Fibroblast of peridontal ligament (primary cell): ENCODE measurements around the gene CEP152.
A peak's percentile ranks its signal among the peaks of the same experiment; 100 is the strongest.
"Not testable (repeated sequence)": the region's sequence is repeated elsewhere in the genome, so short reads cannot be mapped to it uniquely, and the experiment has no call there.

ENCODE experiments used
- DNase-seq: peaks from one replicate; pipeline ENCODE4 v3.0.0-alpha.2; 2010; ENCODE audit errors: extremely low read depth

CEP152 gene, protein sequence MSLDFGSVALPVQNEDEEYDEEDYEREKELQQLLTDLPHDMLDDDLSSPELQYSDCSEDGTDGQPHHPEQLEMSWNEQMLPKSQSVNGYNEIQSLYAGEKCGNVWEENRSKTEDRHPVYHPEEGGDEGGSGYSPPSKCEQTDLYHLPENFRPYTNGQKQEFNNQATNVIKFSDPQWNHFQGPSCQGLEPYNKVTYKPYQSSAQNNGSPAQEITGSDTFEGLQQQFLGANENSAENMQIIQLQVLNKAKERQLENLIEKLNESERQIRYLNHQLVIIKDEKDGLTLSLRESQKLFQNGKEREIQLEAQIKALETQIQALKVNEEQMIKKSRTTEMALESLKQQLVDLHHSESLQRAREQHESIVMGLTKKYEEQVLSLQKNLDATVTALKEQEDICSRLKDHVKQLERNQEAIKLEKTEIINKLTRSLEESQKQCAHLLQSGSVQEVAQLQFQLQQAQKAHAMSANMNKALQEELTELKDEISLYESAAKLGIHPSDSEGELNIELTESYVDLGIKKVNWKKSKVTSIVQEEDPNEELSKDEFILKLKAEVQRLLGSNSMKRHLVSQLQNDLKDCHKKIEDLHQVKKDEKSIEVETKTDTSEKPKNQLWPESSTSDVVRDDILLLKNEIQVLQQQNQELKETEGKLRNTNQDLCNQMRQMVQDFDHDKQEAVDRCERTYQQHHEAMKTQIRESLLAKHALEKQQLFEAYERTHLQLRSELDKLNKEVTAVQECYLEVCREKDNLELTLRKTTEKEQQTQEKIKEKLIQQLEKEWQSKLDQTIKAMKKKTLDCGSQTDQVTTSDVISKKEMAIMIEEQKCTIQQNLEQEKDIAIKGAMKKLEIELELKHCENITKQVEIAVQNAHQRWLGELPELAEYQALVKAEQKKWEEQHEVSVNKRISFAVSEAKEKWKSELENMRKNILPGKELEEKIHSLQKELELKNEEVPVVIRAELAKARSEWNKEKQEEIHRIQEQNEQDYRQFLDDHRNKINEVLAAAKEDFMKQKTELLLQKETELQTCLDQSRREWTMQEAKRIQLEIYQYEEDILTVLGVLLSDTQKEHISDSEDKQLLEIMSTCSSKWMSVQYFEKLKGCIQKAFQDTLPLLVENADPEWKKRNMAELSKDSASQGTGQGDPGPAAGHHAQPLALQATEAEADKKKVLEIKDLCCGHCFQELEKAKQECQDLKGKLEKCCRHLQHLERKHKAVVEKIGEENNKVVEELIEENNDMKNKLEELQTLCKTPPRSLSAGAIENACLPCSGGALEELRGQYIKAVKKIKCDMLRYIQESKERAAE (N-terminal part only)

DNA sequence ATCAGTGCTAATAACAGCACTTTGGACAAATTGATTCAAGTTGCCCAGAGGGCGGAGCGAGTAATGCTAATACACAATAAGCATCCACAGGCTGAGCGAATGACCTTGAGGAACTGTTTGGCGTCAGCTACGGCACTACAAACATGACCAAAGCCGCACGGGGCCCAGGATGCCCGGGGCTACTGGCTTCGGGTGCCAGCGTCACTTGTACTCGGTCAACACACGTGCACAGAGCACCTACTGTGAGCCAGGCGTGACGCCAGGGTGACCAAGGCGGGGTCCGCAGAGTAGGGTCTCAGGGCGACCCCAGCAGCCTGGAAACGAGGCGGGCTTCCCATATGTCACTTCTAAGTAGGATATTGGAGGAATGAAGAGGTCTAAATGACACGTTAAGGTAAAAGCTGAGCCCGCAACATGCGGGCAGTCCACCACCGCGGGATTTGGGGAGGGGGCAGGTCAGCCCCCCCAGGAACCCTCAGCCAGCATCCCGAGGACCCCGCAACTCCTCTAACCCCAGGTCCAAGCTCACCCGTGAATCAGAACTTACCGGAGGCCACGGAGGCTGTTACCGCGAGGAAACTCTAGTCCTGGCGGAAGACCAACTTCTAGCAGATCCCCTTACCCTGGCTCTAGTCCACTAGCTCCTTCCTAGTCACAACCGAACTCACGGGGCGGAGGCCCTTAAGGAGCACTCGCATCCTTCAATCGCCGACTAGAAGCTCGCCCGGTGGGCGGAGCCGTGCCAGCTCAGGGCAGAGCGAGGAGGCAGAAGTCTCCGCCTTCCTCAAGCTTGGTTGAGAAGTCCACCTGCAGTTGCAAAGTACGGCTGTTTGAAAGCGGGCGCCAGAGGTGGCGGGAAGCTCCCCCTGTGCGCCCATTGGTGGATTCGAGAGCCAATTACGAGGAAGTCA, at the start of gene CEP152:
CEP152 (minus strand) TSS at position 656 of the 911 bp plus-strand sequence. CDS start 5,420 bp downstream, outside the sequence.
- DNase-seq, result peak; percentile 99

DNA sequence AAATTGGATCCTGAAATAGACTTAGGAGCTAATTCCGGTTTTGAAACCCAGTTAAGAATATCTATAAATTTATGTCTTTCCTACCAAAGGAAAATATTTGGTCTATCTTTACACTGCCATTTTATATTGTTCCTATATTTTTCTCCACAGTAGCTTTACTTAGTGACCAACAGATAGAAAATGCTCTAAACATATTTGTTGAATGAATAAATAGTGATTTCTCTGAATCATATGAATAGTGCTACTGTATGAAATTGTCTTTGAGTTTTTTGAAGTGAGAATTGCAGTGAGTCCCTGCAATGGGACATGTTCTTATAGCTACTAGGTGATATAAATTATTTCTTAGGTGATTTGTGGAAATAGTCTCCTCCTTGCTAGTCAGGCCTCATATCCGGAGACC, 48.6 kb upstream of the CEP152 start:
- DNase-seq, result no peak

DNA sequence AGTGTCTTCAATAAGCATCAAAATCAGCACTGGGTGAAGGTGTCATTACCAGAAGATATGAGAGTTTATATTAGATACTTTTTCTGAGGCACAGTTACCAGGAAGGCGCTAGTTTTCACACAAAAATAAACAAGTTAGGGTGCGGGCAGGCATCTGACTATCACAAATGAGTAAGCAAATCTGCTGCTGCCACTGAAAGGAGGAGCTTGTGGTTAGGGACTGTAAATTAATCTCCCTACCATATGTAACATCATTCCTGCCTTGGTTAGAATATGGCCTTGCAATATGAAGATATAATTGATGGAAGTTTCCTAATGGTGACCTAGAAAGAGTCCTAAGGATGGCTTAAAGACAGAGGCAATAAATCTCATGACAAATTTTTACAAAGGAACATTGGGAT, 47.5 kb upstream of the CEP152 start:
- peak; percentile 74 for DNase-seq

DNA sequence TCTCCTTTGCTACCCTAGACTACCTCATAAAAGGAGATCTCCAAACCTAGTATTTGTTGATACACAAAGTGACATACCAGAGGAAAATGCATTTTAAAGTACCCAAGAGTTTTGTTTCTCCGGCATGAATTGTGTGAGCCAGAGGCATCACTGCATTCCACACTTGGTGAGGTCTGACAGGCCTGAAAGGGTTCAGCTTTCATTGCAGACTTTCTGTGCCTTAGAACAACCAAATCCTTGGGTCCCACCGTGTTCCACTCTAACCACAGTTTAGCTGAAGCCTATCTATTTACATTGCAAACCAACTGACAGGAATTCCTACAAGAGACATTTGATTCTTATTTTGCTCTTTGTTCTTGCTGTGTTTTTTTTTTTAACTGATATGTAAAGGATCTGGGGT, 46.1 kb upstream of the CEP152 start:
- DNase-seq, result peak; percentile 82

DNA sequence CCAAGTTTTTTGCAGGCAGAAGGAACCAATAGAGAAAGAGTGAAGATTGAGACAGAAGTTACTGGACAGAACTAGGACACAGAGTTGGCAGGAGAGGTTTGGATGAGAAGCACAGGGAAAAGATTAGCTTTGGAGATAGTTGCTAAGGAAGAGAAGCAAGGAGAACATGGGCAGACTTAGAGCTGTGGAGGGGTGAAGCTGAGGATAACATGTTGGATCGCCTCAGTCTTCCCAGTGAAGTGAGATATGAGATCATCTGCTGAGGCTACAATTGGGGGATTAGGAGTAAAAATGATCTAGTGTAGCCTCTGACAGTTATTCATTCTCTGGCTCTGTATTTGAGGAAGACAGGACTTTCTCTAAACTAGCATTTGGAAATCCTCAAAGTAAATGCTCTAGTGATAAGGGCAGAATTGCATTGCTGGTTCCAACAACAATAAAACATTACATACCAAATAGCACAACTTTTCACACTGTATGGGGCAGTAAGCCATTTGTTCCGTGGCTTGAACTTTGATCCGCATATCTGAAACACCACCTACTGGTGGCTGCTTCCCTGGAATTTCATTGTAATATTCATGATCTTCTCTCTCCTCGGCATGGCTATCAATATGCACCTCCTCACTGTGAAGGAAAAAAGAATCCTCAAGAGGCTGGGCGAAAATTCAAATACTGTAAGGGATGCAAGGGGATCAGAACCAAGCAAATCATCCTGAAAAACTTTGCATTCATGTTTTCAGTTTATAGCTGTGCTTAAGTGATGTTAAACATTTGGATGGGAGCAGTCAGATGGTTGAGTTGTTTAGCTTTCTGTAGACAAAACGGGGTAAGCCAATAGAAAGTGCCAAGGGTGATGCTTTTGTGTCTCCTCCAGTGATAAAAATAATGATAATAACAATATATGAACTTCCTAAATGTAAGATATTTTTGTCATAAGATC, 44.9 kb upstream of the CEP152 start:
- DNase-seq, result peak; percentile 79

DNA sequence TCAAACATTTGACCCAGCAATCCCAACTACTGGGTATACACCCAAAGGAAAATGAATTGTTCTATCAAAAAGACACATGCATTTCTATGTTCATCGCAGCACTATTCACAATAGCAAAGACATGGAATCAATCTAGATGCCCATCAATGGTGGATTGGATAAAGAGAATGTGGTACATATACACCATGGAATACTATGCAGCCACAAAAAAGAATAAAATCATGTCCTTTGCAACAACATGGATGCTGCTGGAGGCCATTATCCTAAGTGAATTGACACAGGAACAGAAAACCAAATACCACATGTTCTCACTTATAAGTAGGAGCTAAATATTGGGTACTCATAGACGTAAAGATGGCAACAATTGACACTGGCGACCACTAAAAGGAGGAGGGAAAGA, 43.6 kb upstream of the CEP152 start:
- not testable (repeated sequence) for DNase-seq

DNA sequence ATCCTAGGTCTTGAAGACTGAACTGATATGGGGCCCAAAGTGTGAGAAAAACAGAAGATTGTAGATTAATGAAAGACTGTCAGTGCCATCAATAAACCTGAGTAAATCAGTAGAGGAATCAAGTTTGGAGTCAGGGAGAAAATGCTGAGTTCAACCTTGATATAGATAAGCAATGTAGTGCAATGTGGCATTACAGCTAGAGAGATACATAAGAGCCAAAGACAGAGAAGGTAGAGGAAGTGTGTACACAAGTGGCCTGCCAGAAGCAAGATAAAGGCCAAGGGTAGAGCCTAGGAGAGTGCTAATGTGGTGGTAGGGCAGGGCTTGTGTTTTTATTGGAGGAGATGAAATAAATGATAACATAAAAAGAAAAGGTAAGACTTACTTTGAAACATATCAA, 41.1 kb upstream of the CEP152 start:
- no peak for DNase-seq

DNA sequence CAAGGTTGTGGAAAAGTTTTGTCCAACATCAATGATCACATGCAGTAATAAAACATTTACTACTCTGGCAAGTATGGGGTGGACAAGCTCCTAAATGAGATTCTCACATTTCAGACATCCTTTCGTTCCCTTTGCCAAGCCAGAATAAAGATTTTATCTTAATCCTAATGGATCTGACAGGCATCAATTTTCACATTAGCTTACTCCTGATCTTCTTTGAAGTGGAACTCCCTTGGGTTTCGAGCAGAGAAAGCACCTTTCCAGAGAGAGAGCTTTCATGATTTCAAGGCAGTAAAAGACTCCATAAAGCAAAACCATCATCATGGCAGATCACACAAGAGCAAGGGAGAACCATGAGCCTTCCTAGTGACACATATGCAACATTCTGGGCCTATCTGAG, 39.8 kb upstream of the CEP152 start:
- no peak for DNase-seq

DNA sequence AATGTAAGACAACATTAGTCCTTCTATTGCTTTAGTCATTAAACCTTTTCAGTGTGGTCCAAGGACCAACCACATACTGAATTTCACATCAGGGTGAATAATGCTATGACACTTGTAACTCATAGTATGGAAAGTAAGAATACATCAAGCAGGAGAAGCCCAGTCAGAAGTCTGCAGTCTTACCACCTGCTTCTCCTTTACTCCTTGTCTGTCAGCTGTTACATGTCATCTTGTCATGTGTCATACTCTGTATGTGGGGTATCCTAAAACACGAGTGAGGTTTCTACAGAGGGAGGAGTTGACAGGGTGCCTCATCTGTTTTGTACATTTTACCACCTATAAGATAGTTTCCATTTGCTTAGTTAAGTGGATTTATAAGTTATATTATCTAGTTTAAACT, 34.3 kb upstream of the CEP152 start:
- DNase-seq, result no peak

DNA sequence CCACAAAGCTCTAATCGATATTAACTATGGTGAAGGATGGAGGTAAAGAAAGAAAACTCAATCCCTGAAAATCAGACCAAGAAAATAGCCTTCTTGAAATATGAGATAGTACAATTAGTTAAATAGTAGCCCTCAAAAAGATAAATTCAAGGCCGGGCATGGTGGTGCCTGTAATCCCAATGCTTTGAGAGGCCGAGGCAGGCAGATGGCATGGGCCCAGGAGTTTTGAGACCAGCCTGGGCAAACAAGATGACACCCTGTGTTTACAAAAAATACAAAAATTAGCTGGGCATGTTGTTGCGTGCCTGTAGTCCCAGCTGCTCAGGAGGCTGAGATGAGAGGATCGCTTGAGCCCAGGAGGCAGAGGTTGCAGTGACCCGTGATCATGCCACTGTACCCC, 31.6 kb upstream of the CEP152 start:
- DNase-seq, result no peak

DNA sequence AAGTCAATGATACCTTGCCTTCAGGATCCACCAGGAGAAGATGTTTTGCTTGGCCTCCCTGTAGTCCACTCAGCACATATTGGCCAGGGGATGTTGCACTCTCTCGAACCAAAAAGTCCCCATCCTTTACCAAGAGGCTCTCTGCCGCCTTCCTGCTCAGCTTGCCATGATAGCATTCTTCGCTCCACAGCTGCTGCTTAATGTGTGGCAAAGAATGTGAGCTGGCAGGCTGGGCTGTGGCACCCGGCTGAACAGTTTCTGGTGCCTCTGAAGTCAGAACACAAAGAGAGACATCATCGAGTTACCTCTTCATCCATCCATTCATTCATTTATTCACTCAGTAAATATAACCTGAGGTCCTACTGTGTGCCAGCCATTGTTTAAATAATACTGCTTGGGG, 23.9 kb upstream of the CEP152 start:
- DNase-seq, result no peak

DNA sequence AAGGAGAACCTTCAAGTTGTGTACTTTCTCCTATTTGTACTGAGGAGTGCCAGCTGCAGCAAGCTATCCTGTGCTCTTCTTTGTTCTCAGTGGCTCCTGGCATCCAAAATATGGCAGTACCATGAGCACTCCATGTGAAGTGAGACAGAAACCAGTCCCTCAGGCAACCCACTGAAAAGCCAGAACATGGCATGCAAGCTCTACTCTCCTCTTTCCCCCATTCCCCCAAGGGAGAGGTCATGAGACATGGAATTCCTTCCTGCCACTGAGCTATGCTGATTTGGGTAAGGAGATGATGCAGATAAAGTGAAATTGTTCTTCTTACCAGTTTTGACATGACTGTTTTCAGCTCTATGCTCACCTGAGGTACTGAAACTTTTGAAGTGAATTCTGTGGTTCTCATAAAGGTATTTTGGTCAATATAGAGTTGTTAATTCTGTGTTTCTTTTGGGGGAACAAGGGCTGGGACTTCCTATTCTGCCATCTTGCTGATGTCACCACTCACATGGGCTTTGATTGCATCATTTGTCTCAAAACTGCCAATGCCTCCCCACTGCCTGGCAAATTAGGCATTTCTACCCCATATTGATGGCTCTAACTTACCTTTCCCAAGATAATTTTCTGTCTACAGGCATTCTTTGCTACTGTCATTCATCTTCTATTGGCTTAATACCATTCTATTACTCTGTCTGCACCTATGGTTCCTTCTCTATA, 22.8 kb upstream of the CEP152 start:
- DNase-seq, result peak; percentile 20

DNA sequence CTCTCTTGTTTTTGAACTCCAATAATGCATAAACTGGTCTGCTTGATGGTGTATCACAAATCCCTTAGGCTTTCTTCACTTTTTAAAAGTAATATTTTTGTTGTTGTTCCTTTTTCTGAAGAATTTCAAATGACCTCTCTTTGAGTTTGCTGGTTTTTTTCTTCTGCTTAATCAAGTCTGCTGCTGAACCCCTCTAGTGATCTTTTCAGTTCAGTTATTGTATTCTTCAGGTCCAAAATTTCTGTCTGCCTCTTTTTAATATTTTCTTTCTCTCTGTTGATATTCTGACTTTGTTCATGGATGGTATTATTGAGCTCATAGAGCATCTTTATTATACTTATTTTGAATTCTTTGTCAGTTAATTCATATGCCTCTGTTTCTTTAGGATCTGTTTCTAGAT, 21.8 kb upstream of the CEP152 start:
- no peak for DNase-seq

DNA sequence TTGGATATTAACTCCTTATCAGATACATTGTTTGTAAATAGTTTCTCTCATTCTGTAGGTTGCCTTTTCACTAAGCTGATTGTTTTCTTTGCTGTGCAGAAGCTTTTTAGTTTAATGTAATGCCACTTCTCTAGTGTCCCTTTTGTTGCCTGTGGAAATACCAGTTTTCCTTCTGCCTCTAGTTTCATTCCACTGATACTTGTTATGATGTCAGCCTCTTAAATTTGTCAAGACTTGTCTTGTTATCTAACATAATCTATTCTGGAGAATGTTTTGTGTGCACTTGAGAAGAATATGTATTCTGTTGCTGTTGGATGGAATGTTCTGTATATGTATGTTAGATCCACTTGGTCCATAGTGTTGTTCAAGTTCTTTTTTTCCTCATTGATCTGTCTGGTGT, 18.0 kb upstream of the CEP152 start:
- DNase-seq, result no peak

DNA sequence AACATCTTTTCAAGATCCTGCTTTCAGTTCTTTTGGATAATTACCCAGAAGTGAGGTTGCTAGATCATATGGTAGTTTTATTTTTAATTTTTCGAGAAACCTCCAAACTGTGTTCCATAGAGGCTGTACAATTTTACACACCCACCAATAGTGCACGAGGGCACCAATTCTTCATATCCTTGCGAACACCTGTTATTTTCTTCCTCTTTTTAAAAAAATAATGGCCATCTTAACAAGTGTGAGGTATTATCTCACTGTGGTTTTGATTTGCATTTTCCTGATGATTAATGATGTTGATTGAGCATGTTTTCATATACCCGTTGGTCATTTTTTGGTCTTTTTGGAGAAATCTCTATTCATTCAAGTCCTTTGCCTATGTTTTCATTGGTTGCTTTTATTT, 17.6 kb upstream of the CEP152 start:
- no peak for DNase-seq

DNA sequence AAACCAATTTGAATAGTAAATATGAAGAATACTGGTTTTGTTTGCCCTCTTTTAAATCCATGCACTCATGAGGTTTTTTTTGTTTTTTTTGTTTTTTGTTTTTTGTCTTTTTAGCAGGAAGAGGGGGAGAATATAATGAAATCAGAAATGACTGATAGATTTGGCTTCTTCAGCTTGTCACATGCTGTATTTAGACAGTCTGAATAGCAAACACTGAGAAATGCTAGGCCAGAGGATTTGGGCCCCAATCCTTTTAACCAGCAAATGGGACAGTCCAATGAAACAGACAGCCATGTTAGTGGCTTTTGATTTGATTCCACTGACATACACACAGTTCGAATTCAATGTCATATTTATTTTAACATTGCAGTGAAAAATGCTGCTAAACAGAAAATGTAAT, 14.2 kb upstream of the CEP152 start:
- DNase-seq, result no peak

DNA sequence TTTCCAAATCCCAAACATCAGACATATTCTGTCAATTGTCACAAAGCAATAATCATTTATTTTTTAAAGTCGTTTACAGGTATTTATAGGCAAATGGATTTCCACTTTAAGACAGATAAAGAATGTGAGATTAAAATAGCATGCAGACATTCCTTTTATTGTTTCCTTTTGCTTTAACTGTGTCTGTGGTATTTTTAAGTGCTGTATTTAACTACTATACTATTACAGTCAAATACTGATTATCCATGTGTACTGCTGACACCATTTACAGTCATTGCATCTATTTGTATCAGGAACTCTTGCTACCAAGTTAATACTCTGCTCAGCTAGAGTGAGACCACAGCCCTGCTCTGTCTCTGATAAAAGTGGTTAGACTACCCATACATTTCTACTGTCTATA, 12.8 kb upstream of the CEP152 start:
- no peak for DNase-seq

DNA sequence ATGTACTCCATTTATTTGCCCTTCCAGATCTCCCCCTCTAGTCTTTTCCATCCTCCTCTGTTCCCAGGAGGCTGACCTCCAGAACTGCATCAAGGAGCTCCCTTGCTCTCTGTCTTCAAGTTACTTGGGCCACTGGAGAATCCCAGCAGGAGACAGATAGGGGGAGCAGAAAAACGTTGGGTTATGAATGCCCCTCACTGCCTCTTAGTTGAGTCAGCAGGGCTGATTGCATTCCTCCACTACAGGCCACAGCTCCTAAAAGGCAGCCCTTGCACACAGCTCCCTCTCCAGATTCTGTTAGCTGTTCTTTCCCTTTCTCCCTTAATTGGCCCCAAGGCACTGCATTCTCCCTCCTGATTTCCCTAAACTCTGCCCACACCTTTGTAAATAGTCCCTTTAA, 12.4 kb upstream of the CEP152 start:
- peak; percentile 16 for DNase-seq

DNA sequence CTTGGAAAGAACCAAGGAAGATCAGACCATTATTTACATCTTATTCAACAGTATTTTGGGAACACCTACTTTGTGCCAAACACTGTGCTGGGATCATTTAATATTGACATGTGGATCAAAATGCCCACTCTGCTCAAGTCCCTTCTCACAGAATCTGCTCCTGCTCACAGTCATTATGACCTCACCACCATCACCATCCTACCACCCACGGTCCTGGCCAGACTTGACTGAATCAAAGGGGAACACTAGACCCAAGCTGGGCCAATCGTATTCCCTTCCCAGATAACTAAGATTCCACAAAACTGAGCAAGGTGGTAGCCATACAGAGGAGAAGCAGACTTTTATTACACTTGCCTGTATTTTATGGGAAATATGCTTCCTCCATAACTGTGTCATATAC, 3.4 kb upstream of the CEP152 start:
- no peak for DNase-seq
